ENCODE measurements around the gene OPA3.
A peak's percentile ranks its signal among the peaks of the same experiment; 100 is the strongest.

Gene OPA3

DNA sequence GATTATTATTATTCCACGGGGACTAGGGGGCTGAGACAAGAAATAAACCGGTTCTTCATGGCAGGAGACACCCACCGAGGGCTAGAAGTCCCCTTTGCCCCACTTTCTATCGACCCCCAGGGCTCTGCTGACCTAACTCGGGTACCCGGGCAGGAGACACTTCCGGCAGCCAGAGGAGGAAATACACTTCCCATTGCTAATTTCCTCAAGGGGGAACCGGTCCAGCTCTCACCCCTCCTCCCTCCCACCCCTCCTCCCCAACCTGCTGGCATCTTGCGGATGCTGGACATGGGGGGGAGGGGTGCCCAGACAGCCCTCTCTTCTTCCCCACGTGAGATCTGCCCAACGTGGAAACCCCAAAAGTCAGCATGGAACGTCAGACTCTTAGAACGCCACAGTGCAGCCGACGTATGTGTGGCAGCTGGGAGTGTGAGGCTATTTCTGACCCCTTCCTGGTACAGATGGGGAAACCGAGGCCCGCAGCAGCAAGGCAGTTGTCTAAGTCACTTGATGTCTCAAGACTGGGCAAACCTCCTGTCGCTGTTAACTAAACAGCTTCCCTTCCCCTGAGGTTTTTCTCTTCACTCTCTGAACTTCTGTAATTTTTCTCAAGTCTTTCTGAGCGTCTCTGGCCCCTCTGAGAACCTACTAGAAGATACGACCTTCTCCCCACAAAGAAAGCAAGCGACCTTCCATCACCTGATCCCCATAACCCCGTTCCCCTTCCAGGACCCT, 13.8 kb upstream of the OPA3 start:
- DNase-seq (ENCODE audit: low read depth), result peak; percentile 21

DNA sequence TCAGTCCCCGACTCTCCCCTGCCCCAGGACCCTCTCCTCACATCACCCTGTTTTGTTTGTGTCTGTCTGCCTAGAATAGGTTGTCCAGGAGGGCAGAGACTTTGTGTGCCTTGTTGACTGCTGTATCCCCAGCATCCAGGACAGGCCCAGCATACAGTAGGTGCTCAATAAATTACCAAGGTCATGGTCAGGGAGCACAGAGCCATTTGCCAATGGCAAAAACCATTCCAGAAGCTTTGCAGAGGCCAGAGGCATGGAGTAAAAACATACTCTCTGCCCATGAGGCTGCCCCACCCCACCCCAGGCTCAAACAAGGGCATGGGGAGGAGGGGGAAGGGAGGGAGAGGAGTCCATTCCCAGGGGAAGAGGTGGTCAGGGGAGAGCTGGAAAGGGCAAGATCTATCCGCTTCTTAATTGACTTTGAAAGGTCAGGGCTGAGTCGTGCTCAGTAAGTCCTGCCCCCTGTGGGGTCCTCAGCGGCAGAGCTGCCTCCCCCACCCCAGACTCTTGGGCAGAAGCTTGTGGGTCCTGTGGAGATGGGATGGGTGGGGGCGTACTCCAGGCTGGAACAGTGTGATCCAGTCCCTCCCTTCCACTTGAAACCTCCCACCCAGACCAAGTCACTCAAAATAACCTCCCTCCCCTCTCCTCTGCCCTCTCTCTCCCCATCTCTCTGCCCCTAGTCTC, 13.0 kb upstream of the OPA3 start:
- DNase-seq (ENCODE audit: low read depth), result no peak

DNA sequence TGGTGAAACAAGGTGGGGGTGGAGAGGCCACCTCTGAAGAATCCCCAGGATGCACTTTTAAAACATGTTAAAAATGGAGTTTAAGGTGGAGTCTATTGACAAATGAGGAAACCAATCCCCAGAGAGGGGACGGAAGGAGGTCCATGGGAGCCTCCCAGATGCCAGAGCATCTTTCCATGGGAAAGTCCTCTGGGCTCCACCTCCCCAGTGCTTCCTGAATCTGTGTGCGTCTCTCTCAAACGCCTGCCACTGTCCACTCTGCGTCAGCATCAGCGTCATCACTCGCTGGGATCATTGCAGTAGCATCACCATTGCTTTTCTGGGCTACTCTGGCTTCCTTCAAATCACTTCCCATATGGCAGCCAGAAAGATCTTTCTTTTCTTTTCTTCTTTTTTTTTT, 11.2 kb upstream of the OPA3 start:
- no peak for DNase-seq (ENCODE audit: low read depth)

DNA sequence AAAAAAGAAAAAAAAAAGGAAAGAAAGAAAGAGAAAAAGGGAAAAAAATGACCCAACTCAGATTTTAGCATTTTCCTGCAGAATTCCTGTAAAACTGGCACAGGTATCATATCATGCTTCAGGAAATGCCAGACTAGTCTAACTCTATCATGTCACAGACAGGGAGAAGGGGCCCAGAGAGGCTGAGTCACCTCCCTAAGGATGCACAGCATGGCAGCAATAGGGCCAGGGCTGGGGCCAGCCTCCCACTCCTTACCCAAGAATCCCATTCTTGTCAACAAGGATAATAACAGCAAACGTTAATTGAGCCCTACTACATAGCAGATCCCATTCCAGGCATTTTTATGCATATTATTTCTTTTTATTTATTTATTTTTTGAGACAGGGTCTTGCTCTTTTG, 8.9 kb upstream of the OPA3 start:
- no peak for DNase-seq (ENCODE audit: low read depth)

DNA sequence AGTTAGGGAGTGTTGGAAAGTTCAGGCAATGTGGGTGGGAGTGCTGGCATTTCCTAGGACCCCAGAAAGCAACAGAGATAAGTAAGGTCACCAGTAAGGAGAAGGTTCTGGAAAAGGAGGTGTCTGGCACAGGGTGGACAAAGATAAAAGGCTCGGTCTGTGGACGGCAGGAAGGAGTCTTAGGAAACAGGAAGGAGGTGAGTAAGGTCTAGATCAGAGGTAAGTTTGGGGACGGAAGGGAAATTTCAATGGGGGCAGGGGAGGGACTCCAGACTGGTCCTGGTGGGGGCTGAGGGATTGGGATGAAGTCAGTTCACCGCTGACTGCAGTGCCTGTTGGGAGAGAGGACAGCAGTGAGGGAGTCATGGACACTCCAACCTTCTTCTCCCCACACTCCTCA, 7.8 kb upstream of the OPA3 start:
- DNase-seq (ENCODE audit: low read depth), result no peak

DNA sequence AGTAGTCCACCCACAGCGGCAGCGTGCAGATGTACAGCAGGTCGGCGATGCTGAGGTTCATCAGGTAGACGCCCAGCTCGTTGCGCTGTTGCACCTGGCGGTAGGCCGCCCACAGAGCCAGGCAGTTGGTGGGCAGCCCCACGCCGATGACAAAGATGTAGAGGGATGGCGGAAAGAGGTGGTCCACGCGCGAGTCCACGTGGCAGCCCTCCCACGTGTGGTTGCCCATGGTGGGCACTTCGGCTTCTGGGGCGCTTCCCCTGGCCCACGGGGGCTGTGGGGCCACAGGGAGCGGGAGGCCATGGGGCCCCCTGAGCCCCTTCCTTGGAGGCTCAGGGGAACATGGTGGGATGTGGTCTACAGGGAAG, 7.0 kb upstream of the OPA3 start:
- no peak for DNase-seq (ENCODE audit: low read depth)

DNA sequence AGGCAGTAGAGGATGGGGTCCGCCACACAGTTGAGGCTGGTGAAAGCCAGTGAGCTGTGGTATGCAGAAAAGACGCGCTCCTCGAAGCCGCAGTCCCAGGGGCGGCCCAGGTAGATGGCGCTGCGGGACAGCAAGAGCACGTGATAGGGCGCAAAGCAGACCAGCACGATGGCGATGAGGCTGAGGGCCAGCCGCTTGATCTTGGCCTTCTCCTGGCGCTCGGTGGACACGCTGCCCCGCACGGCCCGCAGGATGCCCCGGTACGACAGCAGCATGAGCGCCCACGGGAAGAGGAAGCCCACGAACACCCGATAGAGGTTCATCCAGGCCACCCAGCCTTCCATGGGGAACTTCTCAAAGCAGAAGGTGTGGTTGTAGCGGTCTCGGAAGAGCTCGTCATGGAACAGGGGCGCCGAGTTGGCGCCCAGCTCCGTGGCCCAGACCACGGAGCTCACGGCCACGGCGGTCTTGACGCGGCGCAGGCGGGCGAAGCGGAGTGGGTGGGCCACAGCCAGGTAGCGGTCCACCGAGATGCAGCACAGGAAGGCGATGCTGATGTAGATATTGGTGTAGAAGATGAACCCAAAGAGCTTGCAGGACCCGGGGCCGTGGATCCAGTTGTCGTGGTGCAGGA, 6.5 kb upstream of the OPA3 start:
- no peak for DNase-seq (ENCODE audit: low read depth)

DNA sequence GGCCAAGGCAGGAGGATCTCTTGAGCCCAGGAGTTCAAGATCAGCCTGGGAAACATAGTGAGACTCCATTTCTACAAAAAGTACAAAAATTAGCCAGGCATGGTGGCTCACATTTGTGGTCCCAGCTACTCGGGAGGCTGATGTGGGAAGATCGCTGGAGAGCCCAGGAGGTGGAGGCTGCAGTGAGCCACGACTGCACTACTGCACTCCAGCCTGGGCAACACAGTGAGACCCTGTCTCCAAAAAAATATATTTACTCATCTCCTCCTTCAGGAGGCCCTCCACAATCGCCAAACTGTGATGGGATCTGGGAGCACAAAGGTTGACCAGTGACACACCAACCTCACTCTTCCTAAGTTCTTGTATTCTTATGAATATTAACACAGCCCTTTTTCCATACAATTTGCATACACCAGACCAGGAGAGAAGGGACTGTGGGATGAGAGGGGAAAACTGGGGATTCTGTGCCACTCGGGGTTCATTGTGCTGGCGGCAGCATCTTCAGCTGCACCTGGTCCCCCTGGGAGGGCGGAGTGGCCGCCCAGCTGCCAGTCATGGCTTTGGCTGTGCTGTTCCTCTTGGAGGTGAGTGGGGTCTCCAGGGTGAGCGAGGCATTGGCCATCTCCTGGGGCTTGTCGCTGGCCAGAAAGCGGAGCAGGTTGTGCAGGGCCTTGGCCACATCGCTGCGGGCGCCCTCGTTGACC, 5.8 kb upstream of the OPA3 start:
- DNase-seq (ENCODE audit: low read depth), result no peak

DNA sequence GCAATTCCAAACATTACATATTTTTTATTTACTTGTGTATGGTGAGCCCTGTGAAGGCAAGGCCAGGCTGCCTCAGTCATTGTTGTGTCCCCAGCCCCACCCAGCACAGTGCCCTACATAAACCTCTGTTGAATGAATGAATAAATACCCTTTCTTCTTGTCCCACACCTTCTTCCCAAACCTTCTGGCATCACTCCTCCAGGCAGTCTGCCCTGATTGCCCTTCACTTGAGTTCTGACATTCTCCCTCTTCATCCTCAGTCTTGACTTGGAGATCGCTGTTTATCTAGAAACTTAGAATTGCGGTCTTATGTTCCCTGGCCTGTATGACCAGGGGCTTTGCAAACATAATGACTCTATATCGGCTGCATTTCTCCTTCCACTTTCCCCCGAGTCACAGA, 5.2 kb upstream of the OPA3 start:
- no peak for DNase-seq (ENCODE audit: low read depth)

DNA sequence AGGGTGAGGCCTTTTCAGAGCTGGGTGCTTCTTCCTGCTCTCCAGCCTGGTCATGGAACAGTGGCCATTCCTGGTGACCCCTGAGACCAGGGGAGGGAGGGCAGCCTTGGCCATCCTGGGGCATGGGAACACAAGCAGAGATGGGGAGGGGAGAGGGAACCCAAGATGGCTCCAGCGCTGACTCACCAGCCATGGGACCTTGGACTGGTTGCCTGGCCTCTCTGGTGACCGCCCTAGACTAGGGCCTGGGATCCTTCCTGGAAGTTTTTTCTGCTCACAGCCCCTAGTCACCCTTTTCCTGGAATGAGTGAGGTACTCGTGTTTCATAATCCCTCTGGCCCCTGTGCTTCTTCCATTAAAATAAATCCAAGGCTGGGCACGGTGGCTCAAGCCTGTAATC, 3.3 kb upstream of the OPA3 start:
- no peak for DNase-seq (ENCODE audit: low read depth)

DNA sequence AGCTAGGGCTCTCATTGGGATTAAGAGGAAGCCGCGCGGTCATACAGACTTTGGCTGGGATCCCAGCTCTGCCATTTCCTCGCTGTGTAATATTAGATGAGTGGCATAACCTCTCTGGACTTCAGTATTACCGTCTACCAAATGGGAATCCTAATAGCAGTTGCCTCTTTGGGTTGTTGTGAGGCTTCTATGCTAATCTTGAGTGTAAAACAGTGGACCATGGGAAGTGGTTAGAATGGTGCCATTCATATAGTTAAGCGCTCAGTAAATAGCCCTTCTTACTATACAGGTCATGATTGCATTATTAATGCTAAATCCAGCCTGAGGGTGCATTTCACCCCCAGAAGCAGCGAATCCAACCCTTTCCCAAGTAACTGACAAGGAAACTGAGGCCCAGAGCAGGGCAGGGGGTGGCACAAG, 566 bp upstream of the OPA3 start:
- DNase-seq (ENCODE audit: low read depth), result no peak

DNA sequence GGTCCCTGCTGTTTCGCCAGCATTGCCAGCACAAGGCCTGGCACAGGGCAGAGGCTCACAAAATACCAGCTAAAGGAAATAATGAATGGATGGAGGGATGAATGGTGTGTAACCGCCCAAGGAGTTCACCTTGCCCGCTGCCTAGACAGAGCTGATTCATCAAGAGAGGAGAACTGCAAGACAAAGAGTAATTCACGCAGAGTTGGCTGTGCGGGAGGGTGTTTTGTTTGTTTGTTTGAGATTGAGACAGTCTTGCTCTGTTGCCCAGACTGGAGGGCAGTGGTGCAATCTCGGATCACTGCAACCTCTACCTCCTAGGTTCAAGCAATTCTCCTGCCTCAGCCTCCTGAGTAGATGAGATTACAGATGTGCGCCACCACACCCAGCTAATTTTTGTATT, 3.0 kb downstream of the OPA3 start:
- DNase-seq (ENCODE audit: low read depth), result no peak

DNA sequence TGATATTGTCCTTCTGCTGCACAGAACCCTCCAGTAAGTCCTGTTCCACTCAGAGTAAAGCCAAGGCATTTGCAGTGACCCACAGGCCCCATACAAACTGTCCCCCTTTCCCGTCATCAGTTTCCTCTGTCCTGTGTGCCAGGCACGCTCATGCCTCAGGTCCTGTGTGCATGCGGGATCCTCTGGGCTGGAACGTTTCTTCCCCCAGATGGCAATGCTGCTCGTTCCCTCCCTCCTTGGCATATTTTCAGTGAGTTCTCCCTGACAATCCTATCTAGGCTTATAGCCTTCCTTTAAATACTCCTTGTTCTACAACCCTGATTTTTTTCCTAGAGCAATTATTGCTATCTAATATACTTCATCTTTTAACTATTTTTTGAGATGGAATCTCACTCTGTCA, 5.7 kb downstream of the OPA3 start:
- DNase-seq (ENCODE audit: low read depth), result no peak

DNA sequence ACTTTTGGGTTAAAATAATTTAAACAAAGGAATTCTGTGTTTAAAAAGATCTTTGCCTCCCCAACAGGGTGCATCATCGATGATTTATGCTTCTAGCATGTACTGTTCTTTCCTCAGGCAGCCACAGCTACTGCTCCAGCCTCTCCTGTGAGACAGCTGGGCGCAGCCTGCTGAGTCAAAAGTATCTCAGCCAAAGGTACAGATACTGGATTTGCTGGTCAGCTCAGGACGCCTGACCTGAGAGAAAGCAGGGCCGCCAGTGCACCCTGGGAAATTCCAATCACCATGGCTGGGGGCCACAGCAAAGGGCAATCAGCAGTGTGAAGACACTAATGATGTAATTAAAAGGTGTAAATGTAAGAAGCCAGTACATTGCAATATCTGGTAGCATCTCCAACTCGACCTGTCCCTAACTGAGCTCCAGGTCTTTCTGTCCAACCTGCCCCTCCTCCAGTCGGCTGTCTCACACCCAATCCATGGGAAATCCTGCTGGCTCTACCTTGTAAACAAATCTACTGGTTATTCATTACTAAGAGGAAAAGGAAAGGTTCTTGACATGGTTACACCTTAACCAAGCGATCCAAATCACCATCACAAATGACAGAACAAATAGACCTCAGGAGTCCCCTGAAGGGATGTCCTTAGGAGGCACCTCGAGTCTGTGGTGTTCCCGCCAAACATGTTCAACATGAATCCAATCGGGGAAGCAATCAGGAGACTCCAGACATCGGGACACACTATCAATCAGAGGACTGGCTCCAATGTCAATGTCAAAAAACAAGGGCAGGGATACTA, 7.3 kb downstream of the OPA3 start:
- DNase-seq (ENCODE audit: low read depth), result no peak

DNA sequence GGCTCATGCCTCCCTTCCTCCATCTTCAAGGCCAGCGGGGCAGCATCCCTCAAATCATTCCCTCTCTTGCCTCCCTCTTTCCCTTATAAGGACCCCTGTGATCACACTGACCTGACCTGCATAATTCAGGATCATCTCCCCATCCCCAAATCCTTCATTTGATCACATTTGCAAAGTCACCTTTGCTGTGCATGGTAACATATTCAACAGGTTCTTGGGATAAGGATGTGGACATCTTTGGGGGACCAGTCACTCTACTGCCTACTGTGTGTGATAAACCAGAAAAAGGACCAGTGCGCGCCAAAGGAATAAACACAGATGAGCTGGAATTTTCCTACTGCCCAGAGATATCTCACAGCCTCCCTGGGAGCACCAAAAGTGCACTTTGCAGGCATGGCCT, 7.9 kb downstream of the OPA3 start:
- DNase-seq (ENCODE audit: low read depth), result no peak

DNA sequence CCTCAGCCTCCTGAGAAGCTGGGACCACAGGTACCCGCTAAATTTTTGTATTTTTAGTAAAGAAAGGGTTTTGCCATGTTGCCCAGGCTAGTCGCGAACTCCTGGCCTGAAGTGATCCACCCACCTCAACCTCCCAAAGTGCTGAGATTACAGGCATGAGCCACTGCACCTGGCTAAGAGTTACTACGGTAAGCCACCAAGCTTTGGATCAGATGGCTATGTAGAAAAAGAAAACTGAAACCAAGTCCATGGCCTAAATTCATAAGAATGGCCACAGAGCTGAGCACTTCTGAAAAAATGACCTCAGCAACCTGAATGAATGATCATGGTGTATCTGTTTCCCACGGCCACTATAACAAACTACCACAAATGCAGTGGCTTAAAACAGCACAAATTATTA, 9.4 kb downstream of the OPA3 start:
- no peak for DNase-seq (ENCODE audit: low read depth)

DNA sequence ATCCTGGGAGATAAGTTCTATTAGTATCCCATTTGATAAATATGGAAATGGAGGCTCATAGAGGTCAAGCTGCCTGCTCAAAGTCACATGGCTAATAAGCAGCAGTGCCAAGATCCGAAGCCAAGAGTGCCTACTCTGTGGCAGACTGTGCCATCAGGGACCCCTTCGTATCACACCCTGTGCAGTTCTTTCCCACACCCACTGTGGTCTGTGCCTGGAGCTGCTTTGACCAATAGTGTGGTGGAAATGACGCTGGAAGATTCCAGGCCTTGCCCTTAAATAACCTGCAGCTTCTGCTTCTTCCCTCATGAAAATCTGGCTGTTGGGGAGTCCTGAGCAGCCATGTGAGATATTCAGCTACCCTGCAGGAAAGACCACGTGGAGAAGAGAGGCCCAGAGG, 10.1 kb downstream of the OPA3 start:
- no peak for DNase-seq (ENCODE audit: low read depth)

DNA sequence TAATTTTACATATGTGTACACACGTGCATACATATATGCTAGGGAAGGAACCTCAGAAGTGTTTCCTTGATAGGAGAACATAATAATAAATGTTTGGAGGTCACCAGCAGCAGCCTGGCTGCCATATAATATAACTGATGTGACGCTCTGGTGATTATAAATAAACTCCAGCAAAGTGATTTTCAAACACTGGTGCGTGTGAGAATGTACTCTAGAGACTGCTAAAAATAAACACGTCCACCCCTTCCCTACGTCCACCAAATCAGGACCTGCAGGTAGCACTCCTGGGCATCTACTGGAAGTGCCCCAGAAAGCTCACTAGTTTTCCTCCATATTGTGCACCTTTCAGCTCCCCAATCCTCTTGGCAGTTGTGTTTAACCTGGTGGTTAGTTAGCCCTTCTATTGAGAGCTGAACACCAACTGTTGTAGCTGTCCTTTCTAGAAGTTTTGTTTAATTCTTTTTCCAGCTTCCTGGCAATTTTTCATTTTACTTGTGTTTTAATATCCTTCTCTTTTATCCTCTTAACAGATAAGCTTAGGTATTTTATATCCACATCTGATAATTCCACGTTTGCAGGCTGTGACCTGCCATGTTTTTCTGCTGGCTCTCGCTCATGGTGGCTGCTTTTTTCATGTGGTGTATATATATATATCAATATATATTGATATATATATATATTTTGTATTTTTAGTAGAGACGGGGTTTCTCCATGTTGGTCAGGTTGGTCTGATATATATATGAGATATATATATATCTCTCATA, 13.0 kb downstream of the OPA3 start:
- no peak for DNase-seq (ENCODE audit: low read depth)

DNA sequence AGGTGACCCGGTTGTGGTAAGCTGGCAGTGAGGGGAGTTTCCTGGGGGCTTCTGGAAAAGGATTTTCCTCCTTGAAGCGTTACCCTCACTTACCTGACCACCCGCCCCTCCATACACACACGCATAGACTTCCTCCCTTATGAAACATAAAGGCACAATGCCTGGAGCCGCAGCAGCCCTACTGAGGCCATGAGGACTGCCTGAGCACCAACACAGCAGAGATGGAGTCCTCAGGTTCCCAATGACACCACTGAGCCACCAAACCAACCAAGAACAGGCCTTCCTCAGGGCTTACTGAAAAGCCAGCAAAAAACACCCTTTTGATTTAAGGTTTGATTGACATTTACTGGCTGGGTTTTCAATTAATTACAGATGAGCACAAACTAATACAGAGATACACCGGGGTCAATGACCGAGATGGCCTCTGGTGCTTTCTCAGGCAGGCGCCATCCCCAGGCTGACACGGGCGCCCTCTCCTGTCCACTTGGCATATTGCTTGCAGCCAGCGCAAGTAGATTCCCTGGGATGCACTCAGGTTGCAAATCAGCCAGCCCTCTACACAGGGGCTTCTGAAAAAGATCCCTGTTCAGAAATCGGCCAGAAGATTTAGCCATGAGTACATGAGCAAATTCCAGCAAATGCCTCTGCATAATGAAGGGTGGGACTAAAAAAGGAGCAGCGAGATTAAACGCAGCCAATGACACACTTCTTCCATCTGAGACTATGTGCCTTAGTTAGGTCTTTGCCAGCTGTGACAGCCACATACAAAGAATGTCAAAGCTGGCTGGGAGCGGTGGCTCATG, 14.8 kb downstream of the OPA3 start:
- DNase-seq (ENCODE audit: low read depth), result no peak

DNA sequence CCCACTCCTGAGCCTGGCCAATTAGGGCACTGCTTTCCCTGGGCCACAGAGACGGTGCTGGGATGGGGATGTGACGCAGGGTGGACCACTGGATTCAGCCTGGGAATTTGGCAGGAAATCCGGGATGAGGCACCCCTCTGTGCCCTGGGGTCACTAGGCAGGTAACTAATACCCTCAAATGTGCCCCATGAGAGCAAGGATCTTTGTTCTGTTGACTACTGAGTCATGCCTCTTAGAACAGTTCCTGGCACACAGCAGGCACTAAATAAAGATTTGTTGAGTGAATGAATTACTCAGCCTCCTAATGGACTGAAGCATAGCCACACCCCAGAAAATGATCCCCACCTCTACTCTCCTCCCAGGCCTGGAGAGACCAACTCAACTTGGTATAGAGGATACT, 15.9 kb downstream of the OPA3 start:
- no peak for DNase-seq (ENCODE audit: low read depth)

DNA sequence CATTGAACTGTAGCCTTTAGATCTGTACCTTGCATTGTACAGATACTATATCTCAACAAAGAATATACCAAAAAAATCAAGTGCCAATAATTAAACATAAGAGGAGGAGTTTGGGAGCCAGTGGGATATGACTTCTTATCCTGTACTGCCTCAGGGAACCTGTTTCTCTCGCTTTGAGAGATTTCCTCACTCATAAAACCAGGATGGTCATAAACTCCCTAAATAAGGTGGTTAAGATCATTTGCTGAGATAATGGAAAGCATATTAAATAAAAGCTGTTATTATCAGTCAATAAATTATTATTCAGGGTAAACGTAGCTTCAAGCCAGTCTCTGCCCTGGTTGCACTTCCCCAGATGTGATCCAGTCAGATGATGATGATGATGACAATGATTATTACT, 17.0 kb downstream of the OPA3 start:
- no peak for DNase-seq (ENCODE audit: low read depth)

Measured in CMK (cell line).